Lower leg skin (tissue), 4 donors: ENCODE results near the gene TNFAIP8L2. TPM values are rescaled to one million over a fixed set of nuclear protein-coding genes. Genes with fewer than 3 reads are reported as not detected.

Experiments used
- DNase-seq, 2 donors: peaks; one replicate each; pipeline ENCODE4 v3.0.0-alpha.2; 2019; ENCODE audit warnings: low spot score in 2 of 2
- H3K4me3 ChIP-seq: fragments of 200-600 bp; sonication (generic); 2 replicates; pipeline ENCODE4 v1.5.1; 2017; ENCODE audit warnings: mild to moderate bottlenecking, low read depth; ENCODE audit not compliant: poor library complexity, severe bottlenecking
- POLR2A ChIP-seq, 2 donors: fragments of 450-650 bp; IDR thresholded peaks; one replicate each; pipeline ENCODE4 v1.6.1; 2016 to 2017; ENCODE audit warnings: antibody characterized with exemption in 2 of 2, mild to moderate bottlenecking in 1 of 2, moderate library complexity in 1 of 2
- WGBS, 2 donors: methylation state at CpG; one replicate each; pipeline ENCODE4 v1.1.5; 2018; 5-methylcytosine and 5-hydroxymethylcytosine counted together
- intact Hi-C: fragments of 100-400 bp; cut with DNase I; formaldehyde crosslinking; loops from one replicate; pipeline ENCODE4 v1.15.0; 2023; ENCODE audit warnings: low total_unique reads
- total RNA-seq, 4 donors: library from RNA; depleted of rRNA; stranded (reverse); fragments of >200 nt; gene quantifications; one replicate each; pipeline ENCODE4 v1.1.0, GENCODE V29; 2016
- TF ChIP-seq, protein P1 (sequence below), 3 donors: fragments of 450-650 bp; IDR thresholded peaks; one replicate each; pipeline ENCODE4 v1.5.1; 2016; ENCODE audit warnings: antibody characterized with exemption in 3 of 3, mild to moderate bottlenecking in 3 of 3, moderate library complexity in 2 of 3

Gene TNFAIP8L2
- total RNA-seq, 4 donors from 2014 or later = 1.2 to 5.6 (median 3.0) TPM

- intact Hi-C loops = no loop called here
- no peak for DNase-seq
- 91 to 93% methylated on average over 4 to 7 of the region's 7 CpGs for WGBS, 2 donors
- no peak overlapping the region for H3K4me3 ChIP-seq
- TF ChIP-seq POLR2A (IDR thresholded peaks at IDR 0.05) = no peak
- TF ChIP-seq, protein P1, sequence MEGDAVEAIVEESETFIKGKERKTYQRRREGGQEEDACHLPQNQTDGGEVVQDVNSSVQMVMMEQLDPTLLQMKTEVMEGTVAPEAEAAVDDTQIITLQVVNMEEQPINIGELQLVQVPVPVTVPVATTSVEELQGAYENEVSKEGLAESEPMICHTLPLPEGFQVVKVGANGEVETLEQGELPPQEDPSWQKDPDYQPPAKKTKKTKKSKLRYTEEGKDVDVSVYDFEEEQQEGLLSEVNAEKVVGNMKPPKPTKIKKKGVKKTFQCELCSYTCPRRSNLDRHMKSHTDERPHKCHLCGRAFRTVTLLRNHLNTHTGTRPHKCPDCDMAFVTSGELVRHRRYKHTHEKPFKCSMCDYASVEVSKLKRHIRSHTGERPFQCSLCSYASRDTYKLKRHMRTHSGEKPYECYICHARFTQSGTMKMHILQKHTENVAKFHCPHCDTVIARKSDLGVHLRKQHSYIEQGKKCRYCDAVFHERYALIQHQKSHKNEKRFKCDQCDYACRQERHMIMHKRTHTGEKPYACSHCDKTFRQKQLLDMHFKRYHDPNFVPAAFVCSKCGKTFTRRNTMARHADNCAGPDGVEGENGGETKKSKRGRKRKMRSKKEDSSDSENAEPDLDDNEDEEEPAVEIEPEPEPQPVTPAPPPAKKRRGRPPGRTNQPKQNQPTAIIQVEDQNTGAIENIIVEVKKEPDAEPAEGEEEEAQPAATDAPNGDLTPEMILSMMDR (IDR thresholded peaks at IDR 0.05) = no peak
These were observed 21.5 kb upstream of the TNFAIP8L2 start for GRCh38 chr1:151134991-151135390.

DNA sequence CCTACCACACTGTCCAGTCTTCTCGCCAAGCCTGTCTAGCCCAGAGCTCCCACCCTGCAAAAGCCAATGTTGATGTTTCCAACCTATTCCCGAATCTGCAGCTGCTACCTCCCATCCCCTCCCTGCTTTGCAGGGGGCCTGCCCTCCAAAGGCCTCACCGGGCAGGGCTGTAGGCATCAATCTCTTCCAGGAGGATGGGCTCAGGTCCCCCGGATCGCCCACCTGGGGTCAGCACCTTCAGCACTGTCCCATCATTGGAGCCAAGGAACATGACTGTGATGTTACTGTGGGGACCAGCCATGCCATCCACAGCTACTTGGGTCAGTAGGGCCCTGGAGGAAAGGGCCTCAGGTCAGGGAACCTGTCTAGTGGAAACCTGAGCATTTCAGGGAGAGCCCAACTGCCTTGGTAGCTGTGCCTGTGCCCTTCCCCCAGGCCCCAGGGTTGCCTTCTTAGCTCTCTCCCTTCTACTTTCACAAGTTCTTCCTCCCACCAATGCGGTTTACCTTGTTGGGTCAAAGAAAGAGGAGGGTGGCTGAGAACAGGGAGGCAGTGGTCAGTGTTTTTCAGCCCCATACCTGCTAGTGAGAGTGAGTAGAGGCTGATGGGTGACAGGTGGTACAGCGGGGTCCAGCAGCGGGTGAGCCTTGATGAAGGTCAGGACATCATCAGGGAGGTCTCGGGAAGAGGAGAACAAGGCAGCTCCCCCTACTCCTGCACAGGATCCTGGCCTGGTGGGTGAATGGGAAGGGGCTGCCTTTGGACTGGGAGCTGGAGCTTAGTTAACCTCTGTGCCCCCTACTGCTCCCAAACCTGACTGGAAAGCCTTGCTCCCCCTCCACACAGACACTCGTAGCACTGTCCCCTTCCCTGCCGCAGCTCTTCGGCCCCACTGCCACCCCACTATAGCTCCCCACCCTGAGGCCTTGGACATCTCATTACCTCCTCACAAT lies 20.7 kb upstream of the TNFAIP8L2 start:
- intact Hi-C loops = no loop called here
- H3K4me3 ChIP-seq = no peak overlapping the region
- WGBS, 2 donors = 84 to 91% methylated on average over 12 of the region's 12 CpGs
- TF ChIP-seq POLR2A (IDR thresholded peaks at IDR 0.05) = no peak
- TF ChIP-seq, protein P1 (IDR thresholded peaks at IDR 0.05) = no peak
- no peak for DNase-seq

DNA sequence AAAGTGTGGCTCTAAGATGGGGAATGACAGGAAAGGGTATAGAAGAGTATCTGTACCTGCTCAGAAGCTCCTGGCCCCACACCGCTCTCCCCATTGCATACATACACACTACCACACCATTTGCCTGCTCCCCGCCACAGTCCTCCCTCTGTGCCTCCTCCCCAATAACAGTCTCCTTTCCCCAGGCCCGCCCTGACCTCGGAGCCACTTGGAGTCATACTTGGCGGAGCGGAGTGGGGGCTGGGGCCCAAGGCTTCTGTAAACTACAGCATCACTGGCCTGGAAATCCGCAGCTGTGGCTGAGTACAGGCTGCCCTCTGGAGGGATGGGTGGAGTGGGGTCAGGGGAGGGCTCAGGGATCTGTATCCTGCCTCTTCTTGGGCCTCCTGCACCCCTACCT lies 18.7 kb upstream of the TNFAIP8L2 start:
- 96 to 98% methylated on average over 7 of the region's 7 CpGs for WGBS, 2 donors
- intact Hi-C loops = no loop called here
- H3K4me3 ChIP-seq = no peak overlapping the region
- DNase-seq = no peak
- TF ChIP-seq, protein P1 (IDR thresholded peaks at IDR 0.05) = no peak
- no peak for TF ChIP-seq POLR2A (IDR thresholded peaks at IDR 0.05)

DNA sequence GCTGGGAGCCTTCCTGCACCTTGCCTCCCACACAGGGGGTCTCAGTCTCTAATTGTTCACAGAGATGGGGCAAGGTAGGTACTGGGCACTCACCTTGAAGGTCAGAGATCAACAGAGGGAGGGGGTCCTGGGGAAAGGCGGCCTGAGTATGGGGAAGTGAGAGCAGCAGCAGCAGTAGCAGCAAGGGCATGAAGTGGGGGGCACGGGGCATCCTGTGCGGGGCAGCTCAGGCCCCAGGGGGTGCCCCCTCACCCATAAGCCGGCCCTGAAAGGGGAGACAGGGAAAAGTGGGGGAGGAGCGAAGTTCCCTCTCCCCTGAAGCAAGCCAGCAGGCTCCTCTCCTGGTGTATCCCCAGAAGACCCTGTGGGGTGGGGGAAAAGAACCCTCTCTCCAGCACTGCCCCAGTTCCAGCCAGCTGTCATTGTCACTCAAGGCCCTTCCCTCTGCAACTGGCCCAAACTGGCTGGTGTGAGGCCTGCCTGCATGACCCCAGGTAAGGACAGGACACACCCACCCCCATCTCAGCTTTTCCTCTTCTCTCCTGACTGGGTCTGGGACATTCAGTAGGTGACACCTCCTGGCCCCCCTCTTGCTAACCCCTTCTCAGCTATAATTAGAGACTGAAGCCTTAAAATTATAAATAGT lies 13.9 kb upstream of the TNFAIP8L2 start:
- WGBS, 2 donors = 74 to 76% methylated on average over 5 of the region's 5 CpGs
- TF ChIP-seq, protein P1 (IDR thresholded peaks at IDR 0.05) = no peak
- TF ChIP-seq POLR2A (IDR thresholded peaks at IDR 0.05) = no peak
- peak in 1 of 2 donors; percentile 58 for DNase-seq
- intact Hi-C loops = no loop called here
- H3K4me3 ChIP-seq = no peak overlapping the region

DNA sequence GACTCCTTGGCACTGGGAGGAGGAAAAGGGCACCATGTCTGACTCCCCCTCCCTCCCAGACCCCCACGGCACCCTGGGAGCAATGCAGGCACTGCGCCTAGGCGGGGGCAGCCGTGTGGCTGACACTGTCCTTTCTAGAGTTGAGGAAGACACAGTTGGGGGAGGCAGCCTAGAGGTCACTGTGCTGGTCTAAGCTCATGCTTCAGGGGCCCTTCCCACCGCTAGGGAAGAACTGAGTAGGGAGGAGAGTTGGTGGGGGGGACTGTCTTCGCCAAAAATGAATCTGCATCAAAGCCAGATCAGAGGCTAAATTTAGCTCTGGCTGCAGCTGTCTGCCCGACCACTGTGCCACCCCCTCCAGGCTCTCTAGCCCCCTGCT lies 13.4 kb upstream of the TNFAIP8L2 start:
- TF ChIP-seq, protein P1 (IDR thresholded peaks at IDR 0.05) = no peak
- TF ChIP-seq POLR2A (IDR thresholded peaks at IDR 0.05) = no peak
- DNase-seq = no peak
- WGBS, 2 donors = 84 to 90% methylated on average over 7 of the region's 7 CpGs
- H3K4me3 ChIP-seq = no peak overlapping the region
- intact Hi-C loops = no loop called here
